ENCODE data around the gene PLB1.

GRCh38 chr2:28546242-28546641 is 50.4 kb downstream of the PLB1 start:
- TF ChIP-seq CTCF (conservative IDR thresholded peaks at IDR 0.05; ENCODE audit: low read depth, low read length) (no peak), EZH2 (IDR thresholded peaks at IDR 0.05; ENCODE audit: low read length, unreplicated experiment) (no peak)
